Activated CD4-positive, alpha-beta T cell treated with anti-CD3 and anti-CD28 coated beads for 48 hours (primary cell): ENCODE data around the gene CDCA5.
"Not testable (repeated sequence)": the region's sequence is repeated elsewhere in the genome, so short reads cannot be mapped to it uniquely, and the experiment has no call there.

ENCODE experiments used
- DNase-seq: peaks from one replicate; pipeline ENCODE4 v3.0.0-alpha.2; 2020

CDCA5 gene

DNA sequence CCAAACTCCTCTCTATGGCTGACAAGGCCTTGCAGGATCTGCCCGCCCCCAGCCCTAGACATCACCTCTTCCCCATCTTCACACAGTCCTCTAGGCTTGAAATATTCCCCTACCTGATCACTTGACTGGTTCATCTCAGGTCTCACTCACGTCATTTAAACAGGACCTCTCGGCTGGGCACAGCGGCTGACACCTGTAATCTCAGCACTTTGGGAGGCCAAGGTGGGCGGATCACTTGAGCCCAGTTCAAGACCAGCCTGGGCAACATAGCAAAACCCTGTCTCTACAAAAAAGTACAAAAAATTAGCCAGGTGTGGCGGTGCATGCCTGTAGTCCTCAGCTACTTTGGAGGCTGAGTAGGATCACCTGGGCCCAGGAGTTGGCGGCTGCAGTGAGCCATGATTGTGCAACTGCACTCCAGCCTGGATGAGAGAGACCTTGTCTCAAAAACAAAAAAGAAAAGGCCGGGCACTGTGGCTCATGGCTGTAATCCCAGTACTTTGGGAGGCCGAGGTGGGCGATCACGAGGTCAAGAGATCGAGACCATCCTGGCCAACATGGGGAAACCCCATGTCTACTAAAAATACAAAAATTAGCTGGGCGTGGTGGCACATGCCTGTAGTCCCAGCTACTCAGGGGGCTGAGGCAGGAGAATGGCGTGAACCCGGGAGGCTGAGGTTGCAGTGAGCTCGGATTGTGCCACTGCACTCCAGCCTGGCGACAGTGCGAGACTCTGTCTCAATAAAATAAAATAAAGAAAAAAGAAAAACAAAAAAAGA, 35.2 kb upstream of the CDCA5 start:
- not testable (repeated sequence) for DNase-seq

DNA sequence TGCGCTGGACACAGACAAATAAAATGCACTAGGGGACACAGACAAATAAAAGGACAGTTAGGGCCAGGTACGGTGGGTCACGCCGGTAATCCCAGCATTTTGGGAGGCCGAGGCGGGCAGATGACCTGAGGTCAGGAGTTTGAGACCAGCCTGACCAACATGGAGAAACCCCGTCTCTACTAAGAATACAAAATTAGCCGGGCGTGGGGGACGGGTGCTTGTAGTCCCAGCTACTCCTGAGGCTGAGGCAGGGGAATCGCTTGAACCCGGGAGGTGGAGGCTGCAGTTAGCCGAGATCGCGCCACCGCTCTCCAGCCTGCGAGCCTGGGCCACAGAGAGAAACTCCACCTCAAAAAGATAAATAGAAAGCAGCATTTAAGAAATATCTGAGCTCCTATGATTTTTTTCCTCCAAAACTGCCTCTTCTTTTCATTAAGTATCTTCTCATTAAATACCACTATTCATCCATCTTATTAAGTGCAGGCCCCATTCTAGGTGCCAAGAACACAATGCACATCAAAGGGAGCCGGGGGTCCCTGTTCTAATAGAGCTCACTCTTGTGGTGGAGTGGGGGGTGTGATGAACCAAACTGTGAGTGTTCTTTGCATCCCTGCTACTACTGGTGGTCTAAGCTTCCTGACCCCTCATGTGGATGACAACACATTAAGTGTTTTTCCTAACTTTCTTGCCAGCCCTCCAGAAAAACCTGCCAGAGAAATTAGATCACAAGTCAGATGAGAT, 34.4 kb upstream of the CDCA5 start:
- DNase-seq = no peak

DNA sequence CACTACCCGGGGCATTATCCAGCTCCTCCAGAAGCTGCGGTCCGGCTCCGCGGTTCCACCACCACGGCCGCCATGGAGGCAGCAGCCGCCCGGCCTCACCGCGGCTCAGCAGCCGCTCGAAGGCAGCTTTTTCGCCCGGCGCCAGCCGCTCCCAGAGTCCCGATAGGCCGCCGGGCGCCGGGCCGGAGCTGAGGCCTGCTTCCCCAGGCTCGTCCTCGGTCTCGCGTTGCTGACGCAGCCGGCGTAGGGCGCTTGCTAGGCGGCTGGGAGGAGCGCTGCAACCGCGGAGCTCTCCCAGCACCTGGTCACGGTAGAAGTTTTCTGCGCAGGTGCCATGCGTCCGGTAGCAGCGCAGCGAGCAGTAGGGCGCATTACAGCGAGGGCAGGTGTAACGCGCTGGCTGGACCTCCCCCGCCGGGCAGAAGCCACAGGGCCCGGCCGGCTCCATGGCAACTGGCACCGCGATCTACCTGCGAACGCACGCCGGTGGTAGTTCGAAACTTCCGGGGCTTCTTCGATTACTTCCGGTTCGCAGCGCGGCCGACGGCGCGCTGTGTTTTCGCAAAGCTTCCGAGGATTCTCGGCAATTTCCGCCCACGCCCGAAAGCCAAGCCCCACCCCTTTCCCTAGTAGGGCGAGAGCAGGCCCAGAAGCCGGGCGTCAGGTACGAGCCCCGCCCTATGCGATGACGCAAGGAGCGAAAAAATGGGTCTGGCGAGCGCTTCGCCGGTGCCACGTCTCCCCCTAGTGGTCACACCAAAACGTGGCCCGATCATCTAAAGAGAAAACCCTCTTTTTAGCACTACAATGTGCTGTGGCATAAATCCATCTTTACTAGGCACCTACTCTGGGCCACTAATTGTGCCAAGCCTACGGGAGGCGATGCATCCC, 33.6 kb upstream of the CDCA5 start, which contains the start of gene ZNHIT2:
TSS of gene ZNHIT2 (minus strand) at position 496 of the 891 bp plus-strand sequence. CDS start at position 448, 48 bp downstream.
- DNase-seq = peak; percentile 100

DNA sequence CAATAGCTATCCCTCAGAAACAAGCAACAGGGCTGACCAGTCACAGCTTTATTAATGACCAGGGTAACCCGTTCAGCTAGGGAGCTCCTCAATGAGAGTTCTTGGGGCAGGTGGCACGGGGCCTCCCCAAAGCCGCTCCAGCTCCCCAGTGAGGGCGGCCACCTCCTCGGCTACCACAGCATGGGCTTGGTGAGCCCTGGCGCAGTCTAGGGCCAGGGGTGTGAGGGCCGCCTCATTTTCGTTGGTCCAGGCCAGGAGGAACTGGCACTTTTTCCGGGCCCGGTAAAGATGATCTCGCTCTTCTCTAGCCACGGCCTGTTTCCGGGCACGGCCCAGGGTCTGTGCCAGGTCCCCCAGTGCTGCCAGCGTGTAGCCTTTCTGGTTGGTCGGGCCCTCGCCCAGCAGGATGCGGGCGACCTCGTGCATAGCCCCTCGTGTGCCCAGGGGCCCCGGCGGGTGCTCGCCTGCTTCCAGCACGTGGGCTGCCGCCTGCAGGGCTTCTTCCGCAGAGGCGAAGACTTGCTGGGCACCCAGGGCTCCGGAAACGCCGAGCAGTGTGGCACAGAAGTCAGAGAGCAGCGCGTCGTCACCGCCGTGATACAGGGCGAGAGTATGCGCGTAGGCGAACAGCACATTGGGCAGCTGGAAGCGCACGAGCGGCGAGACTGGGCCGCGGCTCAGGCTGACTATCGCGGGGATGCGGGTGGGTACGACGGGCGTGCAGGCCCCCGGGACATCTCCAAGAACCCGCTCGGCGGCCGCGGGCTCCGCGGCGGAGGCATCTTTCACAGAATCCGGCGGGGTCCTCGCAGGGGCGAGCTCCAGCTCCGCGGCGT, 32.7 kb upstream of the CDCA5 start:
- DNase-seq = peak; percentile 84

DNA sequence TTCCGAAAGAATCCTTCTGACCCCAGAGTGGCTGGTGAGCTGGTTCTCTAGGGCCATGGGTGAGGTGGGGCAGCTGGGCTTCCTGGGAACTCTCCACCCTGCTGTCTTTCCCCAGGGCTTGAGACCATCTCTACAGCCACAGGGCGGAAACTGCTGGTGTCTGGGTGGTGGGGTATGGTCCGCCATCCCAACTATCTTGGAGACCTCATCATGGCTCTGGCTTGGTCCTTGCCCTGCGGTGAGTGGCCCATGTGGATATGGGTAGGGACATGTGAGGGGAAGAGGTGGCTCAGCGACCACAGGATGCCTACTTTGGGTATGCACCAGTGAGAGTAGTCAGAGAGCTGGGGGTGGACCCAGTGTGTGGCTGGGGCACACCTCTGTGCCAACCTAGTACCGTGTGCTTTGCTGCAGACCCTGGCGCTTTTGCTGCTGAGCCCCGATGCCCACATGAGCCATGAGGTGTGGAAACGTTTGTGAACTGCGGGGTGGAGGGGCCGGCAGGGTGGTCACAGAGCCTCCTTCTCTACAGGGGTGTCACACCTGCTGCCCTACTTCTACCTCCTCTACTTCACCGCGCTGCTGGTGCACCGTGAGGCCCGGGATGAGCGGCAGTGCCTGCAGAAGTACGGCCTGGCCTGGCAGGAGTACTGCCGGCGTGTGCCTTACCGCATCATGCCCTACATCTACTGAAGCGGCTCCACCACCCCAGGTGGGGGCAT, 31.7 kb upstream of the CDCA5 start:
- DNase-seq = no peak

DNA sequence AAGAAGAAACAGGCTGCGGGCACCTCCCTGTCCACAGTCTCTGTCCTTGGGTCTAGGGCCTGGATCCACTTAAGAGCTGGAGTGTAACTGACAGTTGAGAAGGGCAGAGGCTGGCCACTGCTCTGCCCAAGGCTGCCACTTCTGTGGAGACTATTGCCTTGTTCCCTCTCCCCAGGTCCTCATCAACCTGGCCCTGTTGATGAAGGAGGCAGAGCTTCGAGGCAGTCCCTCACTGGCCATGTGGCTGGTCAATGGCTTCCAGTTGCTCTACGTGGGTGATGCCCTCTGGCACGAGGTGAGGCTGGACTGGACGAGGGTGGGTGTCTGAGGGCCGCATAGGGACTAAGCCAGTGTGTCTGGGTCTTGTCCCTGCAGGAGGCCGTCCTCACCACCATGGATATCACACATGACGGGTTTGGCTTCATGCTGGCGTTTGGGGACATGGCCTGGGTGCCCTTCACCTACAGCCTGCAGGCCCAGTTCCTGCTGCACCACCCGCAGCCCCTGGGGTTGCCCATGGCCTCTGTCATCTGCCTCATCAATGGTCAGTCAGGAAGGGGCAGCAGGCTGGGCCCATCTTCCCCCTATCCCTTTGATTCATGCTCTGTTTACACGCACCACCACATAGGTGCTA, 30.8 kb upstream of the CDCA5 start:
- no peak for DNase-seq

DNA sequence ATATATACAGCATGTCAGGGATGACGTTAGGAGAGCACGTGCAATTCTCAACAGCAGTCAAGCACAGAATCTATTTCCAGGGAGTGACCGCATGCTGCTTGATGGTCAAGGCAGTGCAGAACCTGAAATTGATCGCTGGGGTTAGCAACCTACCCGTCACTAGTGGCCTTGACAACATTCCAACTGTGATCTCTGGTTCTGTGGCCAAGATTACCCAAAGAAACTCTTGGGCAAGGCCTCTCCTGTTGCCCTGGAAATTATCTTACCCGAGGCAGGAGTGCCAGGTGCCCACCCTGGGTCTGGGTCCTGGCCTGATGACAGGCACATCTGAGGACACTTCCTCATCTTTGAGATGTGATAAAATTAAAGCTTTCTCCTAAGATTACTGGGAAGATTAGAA, 30.0 kb upstream of the CDCA5 start:
- no peak for DNase-seq

DNA sequence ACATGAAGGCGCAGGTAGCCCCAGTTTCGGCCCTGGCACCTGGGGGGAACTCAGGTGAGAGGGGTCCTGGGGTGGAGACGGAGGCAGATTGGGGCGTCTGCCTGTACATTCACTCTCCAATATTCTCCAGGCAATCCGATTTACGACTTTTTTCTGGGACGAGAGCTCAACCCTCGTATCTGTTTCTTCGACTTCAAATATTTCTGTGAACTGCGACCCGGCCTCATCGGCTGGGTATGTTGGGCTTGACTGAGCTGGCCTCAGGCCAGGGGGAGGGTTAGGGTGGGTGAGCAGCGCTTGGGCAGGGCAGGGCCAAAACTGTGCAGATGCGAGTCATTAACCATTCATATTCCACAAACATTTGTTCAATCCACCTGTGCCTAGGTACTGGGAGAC, 29.5 kb upstream of the CDCA5 start:
- DNase-seq = no peak

DNA sequence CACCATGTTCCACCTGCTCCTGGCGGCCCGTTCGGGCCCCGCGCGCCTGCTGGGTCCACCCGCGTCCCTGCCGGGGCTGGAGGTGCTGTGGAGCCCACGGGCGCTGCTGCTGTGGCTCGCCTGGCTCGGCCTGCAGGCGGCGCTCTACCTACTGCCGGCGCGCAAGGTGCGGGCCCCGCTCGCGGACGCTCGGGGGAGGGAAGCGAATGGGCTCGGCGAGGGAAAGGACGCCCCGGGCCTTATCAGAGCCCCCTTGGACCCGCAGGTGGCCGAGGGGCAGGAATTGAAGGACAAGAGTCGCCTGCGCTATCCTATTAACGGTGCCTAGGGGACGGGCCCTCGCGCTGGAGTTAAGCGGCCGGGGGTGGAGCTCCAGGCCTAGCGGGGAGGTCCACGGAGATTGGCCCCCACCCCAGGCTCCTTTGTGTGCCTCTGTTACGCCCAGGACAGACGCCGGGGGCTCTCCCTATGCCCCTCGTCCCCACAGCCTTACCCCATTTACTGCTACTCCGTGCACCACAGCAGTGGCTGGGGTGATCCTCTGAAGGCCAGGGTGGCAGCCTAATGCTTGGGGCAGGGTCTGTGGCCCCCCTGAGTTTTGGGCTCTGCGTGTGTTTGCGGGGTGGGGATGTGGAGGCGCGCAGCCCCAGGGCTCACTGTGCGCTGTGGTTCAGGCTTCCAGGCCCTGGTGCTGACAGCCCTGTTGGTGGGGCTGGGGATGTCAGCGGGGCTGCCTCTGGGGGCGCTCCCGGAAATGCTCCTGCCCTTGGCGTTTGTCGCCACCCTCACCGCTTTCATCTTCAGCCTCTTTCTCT, 28.9 kb upstream of the CDCA5 start:
- peak; percentile 82 for DNase-seq

DNA sequence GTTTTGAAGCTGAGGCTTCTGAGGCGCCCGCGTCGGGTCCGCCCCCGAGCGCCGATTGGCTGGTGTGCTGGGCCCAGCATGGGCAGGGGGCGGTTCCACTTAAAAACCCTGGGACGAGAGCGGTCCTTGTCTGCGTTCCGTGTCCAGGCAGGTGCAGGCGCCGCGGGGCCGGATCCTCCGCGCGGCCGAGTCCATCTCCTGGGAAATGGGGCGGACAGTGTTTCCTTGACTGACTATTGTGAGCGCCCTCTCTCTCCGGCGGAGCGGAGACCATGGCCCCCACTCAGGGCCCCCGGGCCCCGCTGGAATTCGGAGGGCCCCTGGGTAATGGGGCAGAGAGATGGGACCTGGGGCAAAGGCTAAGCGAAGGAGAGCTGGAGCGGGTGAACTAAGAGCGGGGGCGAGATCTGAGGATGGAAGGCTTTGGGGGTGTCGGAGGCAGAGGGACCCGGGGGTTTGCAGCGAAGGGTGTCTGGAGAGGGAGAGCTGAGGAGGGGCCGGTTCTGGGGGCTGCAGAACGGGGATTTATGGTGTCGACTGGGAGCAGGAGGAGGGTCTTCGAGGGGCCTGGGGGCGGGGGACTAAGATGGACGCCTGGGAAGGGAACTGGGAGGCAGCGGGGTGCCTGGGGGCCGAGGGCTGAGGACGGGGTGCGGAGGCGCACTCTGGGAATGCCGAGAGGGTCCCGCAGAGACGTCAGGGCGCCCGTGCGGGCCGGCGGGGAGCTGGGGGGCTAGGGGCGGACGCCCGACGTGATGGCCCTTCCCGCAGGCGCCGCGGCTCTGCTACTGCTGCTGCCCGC, 28.1 kb upstream of the CDCA5 start, which contains the start of gene TM7SF2:
TSS of gene TM7SF2 (plus strand) at position 129 of the 802 bp plus-strand sequence. CDS start at position 273, 144 bp downstream.
- DNase-seq = peak; percentile 97

DNA sequence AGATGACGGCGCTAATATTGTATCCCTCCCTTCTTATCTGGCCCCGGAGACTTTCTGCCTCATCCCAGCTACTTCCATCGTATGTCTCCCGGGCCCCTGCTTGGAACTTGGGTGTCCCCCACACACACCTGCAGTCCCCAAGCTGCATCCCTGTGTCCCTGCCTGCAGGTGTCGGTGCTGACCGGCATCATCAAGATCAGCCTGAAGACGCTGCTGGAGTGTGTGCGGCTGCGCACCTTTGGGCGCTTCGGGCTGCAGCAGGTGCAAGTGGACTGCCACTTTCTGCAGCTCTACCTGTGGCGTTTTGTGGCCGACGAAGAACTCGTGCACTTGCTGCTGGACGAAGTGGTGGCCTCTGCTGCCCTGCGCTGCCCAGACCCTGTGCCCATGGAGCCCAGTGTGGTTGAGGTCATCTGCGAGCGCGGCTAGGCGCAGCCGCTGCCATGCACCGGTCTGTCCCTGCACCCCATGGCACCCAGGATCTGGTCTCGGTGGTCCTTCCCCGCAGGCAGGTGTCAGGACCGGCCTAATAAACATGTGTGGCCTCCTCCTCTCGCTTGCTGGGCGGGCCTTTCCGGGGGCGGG, 27.4 kb upstream of the CDCA5 start:
- no peak for DNase-seq

DNA sequence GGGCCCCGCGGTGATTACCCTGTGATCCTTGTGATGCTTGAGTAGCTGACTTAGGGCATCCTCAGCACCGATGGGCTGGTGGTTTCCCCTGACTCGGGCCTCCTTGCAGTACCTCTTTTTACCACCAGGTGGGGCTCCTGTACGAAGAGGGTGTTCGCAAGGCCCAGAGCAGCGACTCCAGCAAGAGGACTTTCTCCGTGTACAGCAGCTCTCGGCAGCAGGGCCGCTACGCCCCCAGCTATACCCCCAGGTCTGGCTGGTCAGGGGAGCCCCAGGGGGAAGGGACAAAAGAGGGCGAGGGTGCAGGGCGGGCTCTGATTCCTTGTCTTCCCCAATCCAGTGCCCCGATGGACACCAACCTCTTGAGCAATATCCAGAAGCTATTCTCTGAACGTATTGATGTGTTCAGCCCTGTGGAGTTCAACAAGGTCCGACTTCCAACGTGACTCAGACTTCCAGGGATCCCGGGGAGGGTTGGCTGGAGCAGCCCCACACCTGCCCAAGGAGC, 26.6 kb upstream of the CDCA5 start:
- peak; percentile 98 for DNase-seq

DNA sequence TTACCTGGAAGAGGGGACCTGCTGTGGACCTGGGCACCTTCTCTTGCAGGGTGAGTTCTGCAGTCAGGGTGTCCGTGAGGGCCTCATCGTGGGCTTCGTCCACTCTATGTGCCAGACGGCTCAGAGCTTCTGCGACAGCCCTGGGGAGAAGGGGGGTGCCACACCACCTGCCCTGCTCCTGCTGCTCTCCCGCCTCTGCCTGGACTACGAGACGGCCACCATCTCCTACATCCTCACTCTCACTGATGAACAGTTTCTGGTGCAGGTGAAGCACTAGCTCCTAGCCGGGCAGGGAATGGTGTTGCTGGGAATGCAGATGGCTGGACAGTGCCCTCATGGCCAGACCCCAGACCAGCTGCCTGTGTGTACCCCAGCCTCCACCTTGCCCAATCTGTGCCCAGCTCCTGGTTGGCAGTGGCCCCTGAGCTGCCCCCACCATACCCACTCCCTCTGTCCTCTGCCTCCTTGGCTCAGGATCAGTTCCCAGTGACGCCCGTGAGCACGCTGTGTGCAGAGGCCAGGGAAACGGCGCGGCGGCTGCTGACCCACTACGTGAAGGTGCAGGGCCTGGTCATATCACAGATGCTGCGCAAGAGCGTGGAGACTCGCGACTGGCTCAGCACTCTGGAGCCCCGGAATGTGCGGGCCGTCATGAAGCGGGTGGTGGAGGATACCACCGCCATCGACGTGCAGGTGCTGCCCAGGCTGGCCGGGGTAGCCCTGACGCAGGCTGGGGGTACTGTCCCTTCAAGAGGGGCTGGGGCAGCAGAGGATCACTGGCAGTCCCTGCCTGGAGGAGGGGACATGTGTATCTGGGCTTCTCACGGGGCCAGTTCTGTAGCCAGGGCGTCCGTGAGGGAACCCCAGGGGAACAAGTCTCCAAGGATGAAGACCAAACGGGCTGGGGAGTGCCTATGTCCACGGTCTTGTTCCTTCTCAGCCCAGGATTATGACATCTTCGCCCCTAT, 25.7 kb upstream of the CDCA5 start:
- DNase-seq = no peak

DNA sequence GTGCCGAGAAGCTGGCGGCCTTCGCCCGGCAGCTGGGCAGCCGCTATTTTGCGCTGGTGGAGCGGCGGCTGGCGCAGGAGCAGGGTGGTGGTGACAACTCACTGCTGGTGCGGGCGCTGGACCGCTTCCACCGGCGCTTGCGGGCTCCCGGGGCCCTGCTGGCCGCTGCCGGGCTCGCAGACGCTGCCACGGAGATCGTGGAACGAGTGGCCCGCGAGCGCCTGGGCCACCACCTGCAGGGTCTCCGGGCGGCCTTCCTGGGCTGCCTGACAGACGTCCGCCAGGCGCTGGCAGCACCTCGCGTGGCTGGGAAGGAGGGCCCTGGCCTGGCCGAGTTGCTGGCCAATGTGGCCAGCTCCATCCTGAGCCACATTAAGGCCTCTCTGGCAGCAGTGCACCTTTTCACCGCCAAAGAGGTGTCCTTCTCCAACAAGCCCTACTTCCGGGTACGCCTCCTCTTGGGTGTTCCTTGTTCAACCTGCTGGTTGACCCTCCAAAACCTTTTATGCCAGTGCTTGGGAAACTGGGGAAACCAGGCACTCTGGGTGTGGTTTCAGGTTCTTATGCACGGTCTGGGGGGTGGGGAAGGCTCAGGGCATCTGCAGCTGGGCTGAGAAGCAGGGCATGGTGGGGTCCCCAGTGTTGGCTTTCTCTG, 24.8 kb upstream of the CDCA5 start:
- DNase-seq = no peak

DNA sequence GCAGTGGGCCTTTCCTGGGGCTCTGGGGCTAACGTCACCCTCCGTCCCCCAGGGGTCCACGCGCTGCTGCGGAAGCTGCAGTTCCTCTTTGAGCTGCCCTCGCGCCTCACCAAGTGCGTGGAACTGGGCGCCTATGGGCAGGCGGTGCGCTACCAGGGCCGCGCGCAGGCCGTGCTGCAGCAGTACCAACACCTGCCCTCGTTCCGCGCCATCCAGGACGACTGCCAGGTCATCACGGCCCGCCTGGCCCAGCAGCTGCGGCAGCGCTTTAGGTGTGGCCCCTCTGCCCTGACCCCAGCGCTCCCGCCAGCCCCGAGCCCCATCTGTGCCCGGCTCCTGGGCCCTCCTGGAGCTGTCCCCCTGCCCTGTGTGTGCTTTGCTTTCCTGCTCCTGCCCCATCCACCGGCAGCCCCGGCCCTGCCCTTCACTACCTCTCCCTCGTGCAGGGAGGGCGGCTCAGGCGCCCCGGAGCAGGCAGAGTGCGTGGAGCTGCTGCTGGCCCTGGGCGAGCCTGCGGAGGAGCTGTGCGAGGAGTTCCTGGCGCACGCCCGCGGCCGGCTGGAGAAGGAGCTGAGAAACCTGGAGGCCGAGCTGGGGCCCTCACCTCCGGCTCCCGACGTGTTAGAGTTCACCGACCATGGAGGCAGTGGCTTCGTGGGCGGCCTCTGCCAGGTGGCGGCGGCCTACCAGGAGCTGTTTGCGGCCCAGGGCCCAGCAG, 24.1 kb upstream of the CDCA5 start:
- DNase-seq = no peak

DNA sequence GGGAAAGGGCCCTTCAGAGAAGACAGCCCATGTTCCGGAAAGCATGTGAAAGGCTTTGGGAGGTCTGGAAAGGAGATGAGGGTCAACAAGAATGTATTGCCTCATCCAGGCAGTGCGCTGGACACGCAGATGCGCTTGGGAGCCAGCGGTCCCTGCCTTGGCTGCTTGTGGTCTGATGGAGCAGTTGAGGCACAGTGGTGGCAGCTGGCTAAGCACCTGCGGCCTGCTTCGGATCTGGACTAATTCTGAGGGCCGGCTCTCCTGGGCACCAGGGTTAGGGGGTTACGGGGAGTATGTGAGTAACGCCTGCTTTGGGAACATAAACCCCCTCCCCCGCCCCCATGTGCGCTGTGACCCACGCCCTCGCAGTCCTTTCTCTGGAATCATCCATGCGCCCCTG, 23.2 kb upstream of the CDCA5 start:
- DNase-seq = no peak
